Activated T-cell treated with anti-CD3 and anti-CD28 coated beads for 24 hours (primary cell): ENCODE data around the gene FSTL5.

Source experiments
- DNase-seq: peaks from one replicate; pipeline ENCODE4 v3.0.0-alpha.2; 2020; ENCODE audit warnings: low read depth

FSTL5 gene

GRCh38 chr4:161577579-161578301 lies 586.1 kb downstream of the FSTL5 start:
- no peak for DNase-seq

GRCh38 chr4:161573836-161574235 lies 590.0 kb downstream of the FSTL5 start:
- DNase-seq = no peak

- no peak for DNase-seq
Observed at GRCh38 chr4:161564230-161564834, 599.5 kb downstream of the FSTL5 start.

- no peak for DNase-seq
Observed at GRCh38 chr4:161555689-161556660, 607.8 kb downstream of the FSTL5 start.

GRCh38 chr4:161554372-161554990 lies 609.3 kb downstream of the FSTL5 start:
- DNase-seq = no peak

GRCh38 chr4:161546902-161547301 lies 616.9 kb downstream of the FSTL5 start:
- no peak for DNase-seq

- DNase-seq = no peak
Observed at GRCh38 chr4:161540265-161540664, 623.5 kb downstream of the FSTL5 start.

GRCh38 chr4:161538941-161539340 lies 624.9 kb downstream of the FSTL5 start:
- DNase-seq = no peak

GRCh38 chr4:161530710-161531109 lies 633.1 kb downstream of the FSTL5 start:
- no peak for DNase-seq

GRCh38 chr4:161525121-161525520 lies 638.7 kb downstream of the FSTL5 start:
- no peak for DNase-seq

GRCh38 chr4:161522031-161522430 lies 641.8 kb downstream of the FSTL5 start:
- no peak for DNase-seq

- no peak for DNase-seq
Observed at GRCh38 chr4:161519611-161520010, 644.2 kb downstream of the FSTL5 start.

GRCh38 chr4:161517941-161518340 lies 645.9 kb downstream of the FSTL5 start:
- no peak for DNase-seq

- DNase-seq = no peak
Observed at GRCh38 chr4:161505141-161505540, 658.7 kb downstream of the FSTL5 start.

GRCh38 chr4:161498155-161498554 lies 665.6 kb downstream of the FSTL5 start:
- DNase-seq = no peak

GRCh38 chr4:161486461-161486860 lies 677.3 kb downstream of the FSTL5 start:
- DNase-seq = no peak

- no peak for DNase-seq
Observed at GRCh38 chr4:161466316-161466715, 697.5 kb downstream of the FSTL5 start.

GRCh38 chr4:161463436-161463835 lies 700.4 kb downstream of the FSTL5 start:
- no peak for DNase-seq

GRCh38 chr4:161457906-161458305 lies 705.9 kb downstream of the FSTL5 start:
- no peak for DNase-seq

GRCh38 chr4:161457311-161457710 lies 706.5 kb downstream of the FSTL5 start:
- DNase-seq = no peak

- DNase-seq = no peak
Observed at GRCh38 chr4:161454860-161455259, 708.9 kb downstream of the FSTL5 start.

GRCh38 chr4:161448550-161449180 lies 715.1 kb downstream of the FSTL5 start:
- DNase-seq = no peak
